GM19240 (cell line): ENCODE results near the gene MBTPS1.

Experiments
- DNase-seq: peaks from one replicate; pipeline ENCODE4 v3.0.0; 2011; ENCODE audit warnings: low spot score; ENCODE audit not compliant: insufficient read length

The MBTPS1 gene

GRCh38 chr16:84074721-84075120 is 42.0 kb downstream of the MBTPS1 start:
- no peak for DNase-seq

GRCh38 chr16:84072014-84072413 is 44.7 kb downstream of the MBTPS1 start:
- no peak for DNase-seq

GRCh38 chr16:84071121-84071520 is 45.6 kb downstream of the MBTPS1 start:
- DNase-seq: no peak

- no peak for DNase-seq
Observed at GRCh38 chr16:84069540-84069939, 47.2 kb downstream of the MBTPS1 start.

- no peak for DNase-seq
Observed at GRCh38 chr16:84068783-84069462, 47.8 kb downstream of the MBTPS1 start.

- DNase-seq: no peak
Observed at GRCh38 chr16:84068041-84068440, 48.7 kb downstream of the MBTPS1 start.

DNA sequence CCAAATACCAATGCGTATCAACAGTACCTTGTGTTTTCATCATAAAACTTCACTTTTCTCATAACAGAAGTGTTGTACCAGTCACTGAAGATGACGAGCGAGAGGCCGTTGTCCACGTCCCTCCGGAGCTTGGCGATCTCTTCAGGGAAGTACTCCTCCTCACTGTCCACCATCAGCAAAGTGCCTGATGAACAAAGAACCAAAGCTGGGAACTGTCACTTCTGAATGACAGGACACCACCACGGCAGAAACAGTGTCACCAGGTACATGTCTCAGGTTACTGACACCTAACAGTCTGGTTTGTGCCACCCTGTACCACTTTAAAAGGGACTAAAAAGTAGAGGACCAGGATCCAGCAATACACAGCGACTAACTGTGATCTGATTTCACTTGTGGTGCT is 49.1 kb downstream of the MBTPS1 start:
- DNase-seq: no peak

- DNase-seq: no peak
Observed at GRCh38 chr16:84065536-84066132, 51.1 kb downstream of the MBTPS1 start.

- no peak for DNase-seq
Observed at GRCh38 chr16:84063980-84064379, 52.8 kb downstream of the MBTPS1 start.

DNA sequence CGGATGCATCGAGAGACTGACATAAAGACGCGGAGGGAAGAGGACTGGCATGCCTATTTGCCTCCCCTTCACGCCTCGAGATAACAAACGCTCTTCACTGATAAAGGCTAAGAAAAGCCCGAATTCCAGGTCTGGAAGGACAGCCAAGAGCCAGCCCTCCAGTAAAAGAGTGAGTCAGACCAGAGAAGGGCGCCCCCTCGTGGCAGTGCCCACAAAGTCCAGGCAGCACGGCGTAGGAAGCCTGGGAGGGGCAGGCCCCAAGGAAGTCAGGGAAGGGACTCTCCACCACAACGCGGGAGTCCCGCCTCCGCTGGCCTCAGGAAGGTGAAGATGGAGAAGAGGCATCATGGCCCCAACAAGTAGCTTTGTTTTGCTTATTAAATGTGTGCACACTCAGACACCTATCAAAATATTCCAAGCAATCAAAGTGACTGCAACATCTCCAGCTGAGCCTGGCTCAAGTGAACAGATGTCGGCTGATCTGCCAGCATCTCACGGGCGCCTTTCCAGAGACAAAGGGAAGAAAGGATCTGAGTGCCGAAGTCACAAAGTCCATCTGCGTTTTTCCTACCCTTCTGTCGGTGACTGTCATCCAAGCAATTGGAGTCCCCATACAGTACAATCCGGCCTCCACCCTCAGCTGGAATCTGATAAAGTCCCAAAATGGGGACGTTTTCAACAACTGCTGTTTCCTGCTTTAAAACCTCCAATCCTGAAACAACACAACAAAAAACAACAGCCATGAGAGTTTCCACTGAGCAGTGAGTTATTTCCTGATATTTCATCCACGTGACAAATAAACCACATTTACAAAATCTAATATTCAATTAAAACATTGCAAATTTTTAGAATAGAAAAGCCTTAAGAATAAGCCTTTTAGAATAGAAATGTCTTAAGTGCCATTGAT is 53.8 kb downstream of the MBTPS1 start:
- peak; percentile 34 for DNase-seq

DNA sequence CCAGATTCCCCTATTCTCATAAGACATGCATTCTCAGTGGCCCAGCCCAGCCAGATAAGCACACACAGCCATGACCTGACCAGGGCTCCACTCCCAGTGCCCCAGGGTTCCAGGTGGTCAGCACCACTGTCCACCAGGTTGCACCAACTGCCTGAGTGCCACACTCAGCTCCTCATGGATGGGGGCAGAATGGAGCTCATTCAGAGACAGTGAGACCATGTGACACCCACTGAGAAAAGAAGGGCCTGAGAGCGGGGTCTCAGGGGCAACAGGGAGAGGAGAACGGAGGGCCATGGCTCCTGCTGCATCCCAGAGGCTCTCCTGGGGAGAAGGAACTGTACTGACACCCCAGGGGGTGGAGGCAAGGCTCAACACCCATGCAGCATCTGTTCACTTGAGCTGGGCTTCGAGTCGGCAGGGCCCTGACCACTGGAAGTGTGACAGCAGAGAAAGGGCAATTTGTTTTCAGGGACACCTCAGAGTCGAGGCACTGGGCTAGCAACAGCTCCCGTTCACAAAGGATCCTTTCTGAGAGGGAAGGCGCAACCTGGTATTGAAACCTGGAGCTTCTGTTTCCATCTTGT is 55.4 kb downstream of the MBTPS1 start:
- no peak for DNase-seq

- no peak for DNase-seq
Observed at GRCh38 chr16:84059946-84060901, 56.5 kb downstream of the MBTPS1 start.

DNA sequence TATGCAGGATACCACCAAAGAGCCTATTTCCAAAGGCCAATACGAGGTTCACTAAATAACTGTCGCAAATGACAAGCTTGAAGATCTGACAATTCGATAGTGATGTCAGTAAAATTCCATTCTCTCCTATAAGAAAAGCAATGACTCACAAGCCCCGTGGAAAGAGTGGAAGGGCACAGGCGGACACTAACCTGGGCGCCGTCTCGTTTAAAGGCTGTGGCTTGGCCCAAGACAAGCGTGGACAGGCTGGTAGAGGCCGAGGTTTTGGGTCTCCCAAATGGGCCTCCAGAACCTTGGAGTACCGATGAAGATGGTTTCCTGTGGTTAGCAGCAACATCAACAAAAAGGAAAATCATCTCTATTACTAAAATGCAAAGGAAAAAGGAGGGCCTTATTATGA is 57.6 kb downstream of the MBTPS1 start:
- DNase-seq: no peak

- no peak for DNase-seq
Observed at GRCh38 chr16:84058664-84059063, 58.1 kb downstream of the MBTPS1 start.

- DNase-seq: no peak
Observed at GRCh38 chr16:84058211-84058610, 58.5 kb downstream of the MBTPS1 start.

GRCh38 chr16:84056933-84057332 is 59.8 kb downstream of the MBTPS1 start:
- no peak for DNase-seq

DNA sequence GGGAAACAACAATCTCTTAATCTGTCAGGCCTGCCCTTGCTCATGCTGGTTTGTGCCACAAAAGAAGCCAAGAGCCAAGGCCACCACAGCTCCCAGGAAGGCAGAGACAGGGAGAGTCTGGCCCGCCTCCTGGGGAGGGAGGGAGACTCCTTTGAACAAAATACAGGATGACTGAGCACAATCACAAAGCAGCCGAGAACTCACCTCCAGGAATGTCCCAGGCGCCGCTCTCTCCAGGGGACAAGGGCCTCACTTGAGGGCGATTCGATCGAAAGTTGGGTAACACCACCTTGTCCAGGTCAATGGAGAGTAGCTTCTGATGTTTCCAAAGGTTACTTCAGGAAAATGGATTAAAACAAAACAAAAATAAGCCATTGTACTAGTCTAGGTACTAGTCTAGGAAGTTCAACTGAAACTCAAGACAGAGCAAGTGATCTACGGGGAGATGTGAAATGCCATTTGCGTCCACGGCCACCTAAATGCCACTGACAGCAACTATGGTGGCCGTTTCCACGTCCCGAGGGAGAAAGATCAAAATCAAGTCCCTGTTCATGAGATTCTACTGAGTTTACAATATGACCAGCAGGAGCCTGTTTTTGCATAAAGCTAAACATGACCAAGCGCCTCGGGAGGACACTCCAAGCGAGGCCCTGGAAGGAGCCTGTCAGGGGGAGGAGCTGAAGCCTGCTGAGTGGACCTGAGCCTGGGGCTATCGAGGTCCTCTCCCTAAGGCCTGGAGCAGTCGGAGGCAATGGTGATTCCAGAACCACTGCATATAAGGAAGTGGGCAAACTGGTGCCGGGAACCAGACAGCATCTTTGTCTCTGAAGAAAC is 60.7 kb downstream of the MBTPS1 start:
- no peak for DNase-seq

DNA sequence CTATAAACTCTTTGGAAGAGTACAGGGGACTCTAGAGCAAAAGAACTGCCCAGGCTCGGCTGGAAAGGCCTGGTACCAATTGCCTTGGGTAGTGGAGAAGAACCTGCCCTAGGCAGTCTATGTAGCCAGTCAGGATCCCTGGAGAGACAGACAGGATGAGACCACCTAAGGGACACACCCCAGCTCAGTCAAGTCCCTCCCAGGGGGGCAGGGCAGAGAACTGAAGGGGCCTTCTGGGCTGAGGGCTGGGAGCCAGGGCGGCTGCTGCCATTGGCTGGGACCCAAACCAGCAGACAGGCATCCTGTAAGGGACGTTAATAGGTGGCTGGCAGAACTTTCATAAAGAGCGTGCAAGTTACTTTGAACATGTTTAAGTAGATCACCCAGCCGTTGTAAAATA is 61.4 kb downstream of the MBTPS1 start:
- DNase-seq: no peak

- DNase-seq: no peak
Observed at GRCh38 chr16:84054916-84055315, 61.8 kb downstream of the MBTPS1 start.

DNA sequence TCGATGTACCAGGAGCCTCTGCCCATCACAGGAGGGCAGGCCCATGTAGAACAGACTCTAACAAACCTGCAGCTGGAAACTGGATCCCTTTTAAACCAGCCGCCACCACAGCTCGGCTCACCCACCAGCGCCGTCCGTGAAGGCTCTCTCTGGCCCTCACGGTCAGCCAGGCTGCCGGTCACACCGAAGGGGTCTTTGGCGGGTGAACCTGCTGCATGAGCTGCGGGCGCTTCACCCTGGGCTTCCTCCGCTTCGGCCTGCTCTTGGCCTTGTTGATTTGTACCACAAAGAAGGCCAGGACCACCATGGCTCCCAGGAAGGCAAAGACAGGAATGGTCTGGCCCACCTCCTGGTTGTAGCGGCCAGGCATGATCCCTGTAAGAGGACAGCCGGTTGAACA is 62.5 kb downstream of the MBTPS1 start:
- no peak for DNase-seq
